Measurements from ENCODE around the gene OSBP2. TPM values are rescaled to one million over a fixed set of nuclear protein-coding genes. Genes with fewer than 3 reads are reported as not detected.

OSBP2 gene
- total and polyA plus RNA-seq, 2 experiments from 2014 or later: 2.1 to 2.9 TPM

DNA sequence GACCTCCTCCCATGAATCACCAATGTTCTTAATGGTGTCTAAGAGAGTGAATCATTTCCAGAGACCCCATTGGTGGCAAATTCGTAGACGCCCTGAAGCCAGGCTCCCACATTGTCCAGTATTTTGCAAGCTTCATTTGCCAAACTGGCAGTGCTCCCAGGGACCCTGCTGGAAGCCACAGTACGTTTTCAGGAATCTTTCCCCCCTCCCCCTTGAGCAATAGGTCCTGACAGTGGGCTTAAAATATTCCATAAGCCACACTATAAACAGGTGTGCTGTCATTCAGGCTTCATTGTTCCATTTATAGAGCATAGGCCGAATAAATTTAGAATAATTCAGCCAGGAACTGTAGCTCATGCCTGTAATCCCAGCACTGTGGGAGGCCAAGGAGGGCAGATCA lies 148.6 kb downstream of the OSBP2 start:
- H3K27ac ChIP-seq (ENCODE audit: low read depth): no peak overlapping the region
- H3K36me3 ChIP-seq (ENCODE audit: insufficient read depth): no peaks in the 10 kb centered on the region
- no peaks in the 10 kb centered on the region for H3F3A ChIP-seq (replicated peaks; ENCODE audit: low read depth)
- H4K20me1 ChIP-seq (replicated peaks; ENCODE audit: insufficient read depth): no peaks in the 10 kb centered on the region; the same call in 1 of the 2 replicates
- H3K27me3 ChIP-seq (ENCODE audit: insufficient read depth): no peaks in the 10 kb centered on the region
- no peaks in the 10 kb centered on the region for H3K9me2 ChIP-seq (ENCODE audit: insufficient read depth)
- no peaks in the 10 kb centered on the region for H3K79me2 ChIP-seq (replicated peaks; ENCODE audit: insufficient read depth)
- Mint-ChIP-seq H3K27ac (no peak overlapping the region), H3K9me3 (peaks cover 2% of the 10 kb centered on the region; the same call in 1 of the 3 replicates), H3K27me3 (ENCODE audit: insufficient read depth, low read depth, poor library complexity) (no peaks in the 10 kb centered on the region), H3K36me3 (ENCODE audit: low read depth) (no peaks in the 10 kb centered on the region), H3K4me1 (no peaks in the 10 kb centered on the region), H3K4me3 (no peak overlapping the region)
- H3K4me1 ChIP-seq (ENCODE audit: insufficient read depth): no peaks in the 10 kb centered on the region
- no peak overlapping the region for H3K4me2 ChIP-seq
- H3K4me3 ChIP-seq: no peak overlapping the region
- H2AFZ ChIP-seq: no peak overlapping the region
- TF ChIP-seq JUNB (IDR thresholded peaks at IDR 0.05; ENCODE audit: unreplicated experiment) (no peak), STAT1 (IDR thresholded peaks at IDR 0.05; ENCODE audit: unreplicated experiment) (no peak)
- TF ChIP-seq, protein P1, sequence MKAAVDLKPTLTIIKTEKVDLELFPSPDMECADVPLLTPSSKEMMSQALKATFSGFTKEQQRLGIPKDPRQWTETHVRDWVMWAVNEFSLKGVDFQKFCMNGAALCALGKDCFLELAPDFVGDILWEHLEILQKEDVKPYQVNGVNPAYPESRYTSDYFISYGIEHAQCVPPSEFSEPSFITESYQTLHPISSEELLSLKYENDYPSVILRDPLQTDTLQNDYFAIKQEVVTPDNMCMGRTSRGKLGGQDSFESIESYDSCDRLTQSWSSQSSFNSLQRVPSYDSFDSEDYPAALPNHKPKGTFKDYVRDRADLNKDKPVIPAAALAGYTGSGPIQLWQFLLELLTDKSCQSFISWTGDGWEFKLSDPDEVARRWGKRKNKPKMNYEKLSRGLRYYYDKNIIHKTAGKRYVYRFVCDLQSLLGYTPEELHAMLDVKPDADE (IDR thresholded peaks at IDR 0.05): no peak
- DNase-seq (ENCODE audit: low spot score): no peak
- ATAC-seq: no peak

- H4K20me1 ChIP-seq (replicated peaks; ENCODE audit: insufficient read depth): no peaks in the 10 kb centered on the region; the same call in 1 of the 2 replicates
- Mint-ChIP-seq H3K9me3 (no peaks in the 10 kb centered on the region), H3K27ac (no peak overlapping the region), H3K4me3 (no peak overlapping the region), H3K4me1 (no peaks in the 10 kb centered on the region), H3K27me3 (ENCODE audit: insufficient read depth, low read depth, poor library complexity) (no peaks in the 10 kb centered on the region), H3K36me3 (ENCODE audit: low read depth) (no peaks in the 10 kb centered on the region)
- no peak for DNase-seq (ENCODE audit: low spot score)
- H3K79me2 ChIP-seq (replicated peaks; ENCODE audit: insufficient read depth): no peaks in the 10 kb centered on the region
- no peak overlapping the region for H2AFZ ChIP-seq
- H3K36me3 ChIP-seq (ENCODE audit: insufficient read depth): no peaks in the 10 kb centered on the region
- H3K27me3 ChIP-seq (ENCODE audit: insufficient read depth): no peaks in the 10 kb centered on the region
- no peaks in the 10 kb centered on the region for H3F3A ChIP-seq (replicated peaks; ENCODE audit: low read depth)
- no peak for ATAC-seq
- no peaks in the 10 kb centered on the region for H3K4me1 ChIP-seq (ENCODE audit: insufficient read depth)
- no peak overlapping the region for H3K4me3 ChIP-seq
- H3K27ac ChIP-seq (ENCODE audit: low read depth): no peak overlapping the region
- no peak overlapping the region for H3K4me2 ChIP-seq
- H3K9me2 ChIP-seq (ENCODE audit: insufficient read depth): no peaks in the 10 kb centered on the region
- TF ChIP-seq CREB1 (CRISPR knock-in tag; IDR thresholded peaks at IDR 0.05; ENCODE audit: low read depth) (no peak), POLR2AphosphoS5 (IDR thresholded peaks at IDR 0.05; ENCODE audit: low read depth) (no peak), EZH2phosphoT487 (IDR thresholded peaks at IDR 0.05; ENCODE audit: unreplicated experiment) (no peak), ZNF114 (CRISPR knock-in tag; IDR thresholded peaks at IDR 0.05) (no peak), REST (IDR thresholded peaks at IDR 0.05; ENCODE audit: unreplicated experiment) (no peak), NANOG (IDR thresholded peaks at IDR 0.05; ENCODE audit: borderline replicate concordance) (no peak), STAT1 (IDR thresholded peaks at IDR 0.05; ENCODE audit: unreplicated experiment) (no peak)
- TF ChIP-seq, protein P1 (IDR thresholded peaks at IDR 0.05): no peak
These were observed 152.9 kb downstream of the OSBP2 start for GRCh38 chr22:30847583-30847982.
